ENCODE results near the gene LGI2. TPM values are rescaled to one million over a fixed set of nuclear protein-coding genes. Genes with fewer than 3 reads are reported as not detected.

LGI2 gene
- total RNA-seq, 1 experiment from 2014 or later: 0.43 TPM

DNA sequence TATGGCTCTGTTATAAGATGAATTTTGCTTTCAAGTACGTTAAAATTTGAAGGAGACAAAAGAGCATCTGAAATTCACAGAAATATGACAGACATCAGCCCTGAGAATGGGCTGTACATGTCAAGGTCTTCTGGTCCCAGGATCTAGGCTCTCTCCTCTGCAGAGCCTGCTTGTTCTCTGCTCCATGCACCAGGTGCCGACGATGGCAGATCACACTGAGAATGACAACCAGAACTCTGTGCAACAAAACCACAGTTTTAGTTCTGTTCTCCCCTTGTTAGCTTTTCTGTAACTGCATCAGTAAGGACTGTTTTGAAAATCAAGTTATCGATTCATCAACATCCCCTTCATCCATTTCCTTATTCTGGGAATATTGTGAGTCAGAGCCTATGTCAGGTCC lies 30.9 kb upstream of the LGI2 start:
- POLR2A ChIA-PET (ENCODE audit: low non-redundant PET): no interaction called here
- no peak overlapping the region for H3K4me3 ChIP-seq (ENCODE audit: low read depth, low read length, poor library complexity, severe bottlenecking)
- DNase-seq (ENCODE audit: low spot score): no peak
- no peaks in the 10 kb centered on the region for H3K36me3 ChIP-seq (ENCODE audit: insufficient read depth, low read length, poor library complexity, severe bottlenecking)
- H3K4me1 ChIP-seq (ENCODE audit: insufficient read depth, low read length, poor library complexity, severe bottlenecking): no peaks in the 10 kb centered on the region
- no peaks in the 10 kb centered on the region for H3K9me3 ChIP-seq (ENCODE audit: low read depth, low read length, poor library complexity, severe bottlenecking)
- no TSS peak for BruUV-seq (replicated peaks)
- no peak for TF ChIP-seq EZH2 (IDR thresholded peaks at IDR 0.05; ENCODE audit: borderline replicate concordance, low read depth, low read length, poor library complexity, severe bottlenecking)
- TF ChIP-seq, protein P1, sequence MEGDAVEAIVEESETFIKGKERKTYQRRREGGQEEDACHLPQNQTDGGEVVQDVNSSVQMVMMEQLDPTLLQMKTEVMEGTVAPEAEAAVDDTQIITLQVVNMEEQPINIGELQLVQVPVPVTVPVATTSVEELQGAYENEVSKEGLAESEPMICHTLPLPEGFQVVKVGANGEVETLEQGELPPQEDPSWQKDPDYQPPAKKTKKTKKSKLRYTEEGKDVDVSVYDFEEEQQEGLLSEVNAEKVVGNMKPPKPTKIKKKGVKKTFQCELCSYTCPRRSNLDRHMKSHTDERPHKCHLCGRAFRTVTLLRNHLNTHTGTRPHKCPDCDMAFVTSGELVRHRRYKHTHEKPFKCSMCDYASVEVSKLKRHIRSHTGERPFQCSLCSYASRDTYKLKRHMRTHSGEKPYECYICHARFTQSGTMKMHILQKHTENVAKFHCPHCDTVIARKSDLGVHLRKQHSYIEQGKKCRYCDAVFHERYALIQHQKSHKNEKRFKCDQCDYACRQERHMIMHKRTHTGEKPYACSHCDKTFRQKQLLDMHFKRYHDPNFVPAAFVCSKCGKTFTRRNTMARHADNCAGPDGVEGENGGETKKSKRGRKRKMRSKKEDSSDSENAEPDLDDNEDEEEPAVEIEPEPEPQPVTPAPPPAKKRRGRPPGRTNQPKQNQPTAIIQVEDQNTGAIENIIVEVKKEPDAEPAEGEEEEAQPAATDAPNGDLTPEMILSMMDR (conservative IDR thresholded peaks at IDR 0.05; ENCODE audit: low read depth, low read length): no peak
- no peak overlapping the region for H3K27ac ChIP-seq (ENCODE audit: low read depth, low read length, poor library complexity, severe bottlenecking)
- intact Hi-C loops (cut with micrococcal nuclease; ENCODE audit: unreplicated experiment): no loop called here
- no peaks in the 10 kb centered on the region for H3K27me3 ChIP-seq (replicated peaks; ENCODE audit: insufficient read depth, low read depth, low read length, poor library complexity)
- CTCF ChIA-PET: no interaction called here

- Histone ChIP-seq H3K36me3 (ENCODE audit: insufficient read depth, low read length, poor library complexity, severe bottlenecking) (no peaks in the 10 kb centered on the region), H3K4me1 (ENCODE audit: insufficient read depth, low read length, poor library complexity, severe bottlenecking) (no peaks in the 10 kb centered on the region), H3K9me3 (ENCODE audit: low read depth, low read length, poor library complexity, severe bottlenecking) (no peaks in the 10 kb centered on the region), H3K27ac (ENCODE audit: low read depth, low read length, poor library complexity, severe bottlenecking) (no peak overlapping the region), H3K27me3 (replicated peaks; ENCODE audit: insufficient read depth, low read depth, low read length, poor library complexity) (no peaks in the 10 kb centered on the region), H3K4me3 (ENCODE audit: low read depth, low read length, poor library complexity, severe bottlenecking) (no peak overlapping the region)
- intact Hi-C loops (cut with micrococcal nuclease; ENCODE audit: unreplicated experiment): no loop called here
- no TSS peak for BruUV-seq (replicated peaks)
- POLR2A ChIA-PET (ENCODE audit: low non-redundant PET): no interaction called here
- TF ChIP-seq, protein P1 (conservative IDR thresholded peaks at IDR 0.05; ENCODE audit: low read depth, low read length): no peak
- TF ChIP-seq EZH2 (IDR thresholded peaks at IDR 0.05; ENCODE audit: borderline replicate concordance, low read depth, low read length, poor library complexity, severe bottlenecking): no peak
- CTCF ChIA-PET: no interaction called here
- no peak for DNase-seq (ENCODE audit: low spot score)
Measured at GRCh38 chr4:25060963-25061340, 30.2 kb upstream of the LGI2 start.

GRCh38 chr4:25060241-25060962 lies 29.7 kb upstream of the LGI2 start:
- TF ChIP-seq EZH2 (IDR thresholded peaks at IDR 0.05; ENCODE audit: borderline replicate concordance, low read depth, low read length, poor library complexity, severe bottlenecking): no peak
- TF ChIP-seq, protein P1 (conservative IDR thresholded peaks at IDR 0.05; ENCODE audit: low read depth, low read length): no peak
- DNase-seq (ENCODE audit: low spot score): no peak
- no peaks in the 10 kb centered on the region for H3K9me3 ChIP-seq (ENCODE audit: low read depth, low read length, poor library complexity, severe bottlenecking)

More at GRCh38 chr4:25060241-25060962, 29.7 kb upstream of the LGI2 start:
- Histone ChIP-seq H3K36me3 (ENCODE audit: insufficient read depth, low read length, poor library complexity, severe bottlenecking) (no peaks in the 10 kb centered on the region), H3K27me3 (replicated peaks; ENCODE audit: insufficient read depth, low read depth, low read length, poor library complexity) (no peaks in the 10 kb centered on the region), H3K27ac (ENCODE audit: low read depth, low read length, poor library complexity, severe bottlenecking) (no peak overlapping the region), H3K4me1 (ENCODE audit: insufficient read depth, low read length, poor library complexity, severe bottlenecking) (no peaks in the 10 kb centered on the region), H3K4me3 (ENCODE audit: low read depth, low read length, poor library complexity, severe bottlenecking) (no peak overlapping the region)
- POLR2A ChIA-PET (ENCODE audit: low non-redundant PET): no interaction called here
- CTCF ChIA-PET: no interaction called here
- BruUV-seq (replicated peaks): no TSS peak
- intact Hi-C loops (cut with micrococcal nuclease; ENCODE audit: unreplicated experiment): no loop called here

All from A673 (cell line).